Gastrocnemius medialis (tissue), 4 donors: ENCODE measurements around the gene ITGB2. TPM values are rescaled to one million over a fixed set of nuclear protein-coding genes. Genes with fewer than 3 reads are reported as not detected.

ENCODE experiments used
- ATAC-seq, 2 donors: fragments of 150-250 bp; one replicate each; pipeline ENCODE4 v1.9.1; 2016
- DNase-seq, 2 donors: peaks; one replicate each; pipeline ENCODE4 v3.0.0-alpha.2; 2019
- H3K27ac ChIP-seq, 4 donors: fragments of 200-600 bp; sonication (generic); 1 replicate in 1 of 4; 2 replicates in 3 of 4; pipeline ENCODE4 v1.5.1; 2016 to 2018; ENCODE audit warnings: mild to moderate bottlenecking in 2 of 4, moderate library complexity in 1 of 4
- H3K27me3 ChIP-seq, 3 donors: fragments of 200-600 bp; sonication (generic) in 2 of 3; 1 replicate in 1 of 3; 2 replicates in 2 of 3; pipeline versions ENCODE4 v1.5.1 to v1.6.0; 2016 to 2019; ENCODE audit warnings: mild to moderate bottlenecking in 1 of 3, moderate library complexity in 1 of 3
- H3K36me3 ChIP-seq, 2 donors: fragments of 200-600 bp; sonication (generic) in 1 of 2; one replicate each; pipeline ENCODE4 v1.5.1; 2017 to 2018
- H3K4me1 ChIP-seq, 2 donors: fragments of 200-600 bp; sonication (generic) in 1 of 2; one replicate each; pipeline ENCODE4 v1.5.1; 2016 to 2017; ENCODE audit warnings: mild to moderate bottlenecking in 2 of 2
- H3K4me3 ChIP-seq, 4 donors: fragments of 200-600 bp; sonication (generic) in 3 of 4; 1 replicate in 1 of 4; 2 replicates in 3 of 4; pipeline ENCODE4 v1.5.1; 2016 to 2019; ENCODE audit warnings: mild to moderate bottlenecking in 2 of 4
- H3K9me3 ChIP-seq, 3 donors: fragments of 200-600 bp; sonication (generic) in 2 of 3; 1 replicate in 1 of 3; 2 replicates in 2 of 3; pipeline ENCODE4 v1.5.1; 2016 to 2019
- POLR2A ChIP-seq, 2 donors: fragments of 450-650 bp; IDR thresholded peaks; one replicate each; pipeline ENCODE4 v1.6.1; 2017; ENCODE audit warnings: antibody characterized with exemption in 2 of 2, mild to moderate bottlenecking in 2 of 2, moderate library complexity in 2 of 2
- in situ Hi-C, 4 donors: fragments of 200-750 bp; cut with MboI; loops; one replicate each; pipeline versions ENCODE4 v1.15.0 to v1.8.0; 2017; ENCODE audit warnings: low sequenced_read_pairs in 4 of 4
- intact Hi-C: fragments of 100-400 bp; cut with DNase I; formaldehyde crosslinking; loops from one replicate; pipeline ENCODE4 v1.15.1; 2023; ENCODE audit warnings: low total_unique reads
- total RNA-seq, 4 donors: library from RNA; depleted of rRNA; stranded (reverse); fragments of >200 nt; gene quantifications; one replicate each; pipeline versions ENCODE4 v1.1.0 to v1.2.3, GENCODE V29; 2016
- TF ChIP-seq, protein P1 (sequence below), 5 experiments: fragments of 450-650 bp in 3 of 5; fragments of 200-600 bp in 2 of 5; sonication (generic) in 2 of 5; IDR thresholded peaks in 4 of 5; conservative IDR thresholded peaks in 1 of 5; 1 replicate in 4 of 5; 2 replicates in 1 of 5; pipeline ENCODE4 v1.5.1; 2016 to 2019; ENCODE audit warnings: antibody characterized with exemption in 5 of 5, mild to moderate bottlenecking in 3 of 5, moderate library complexity in 3 of 5

The ITGB2 gene
- total RNA-seq, 4 donors from 2014 or later = 10.9 to 41.7 (median 27.4) TPM

DNA sequence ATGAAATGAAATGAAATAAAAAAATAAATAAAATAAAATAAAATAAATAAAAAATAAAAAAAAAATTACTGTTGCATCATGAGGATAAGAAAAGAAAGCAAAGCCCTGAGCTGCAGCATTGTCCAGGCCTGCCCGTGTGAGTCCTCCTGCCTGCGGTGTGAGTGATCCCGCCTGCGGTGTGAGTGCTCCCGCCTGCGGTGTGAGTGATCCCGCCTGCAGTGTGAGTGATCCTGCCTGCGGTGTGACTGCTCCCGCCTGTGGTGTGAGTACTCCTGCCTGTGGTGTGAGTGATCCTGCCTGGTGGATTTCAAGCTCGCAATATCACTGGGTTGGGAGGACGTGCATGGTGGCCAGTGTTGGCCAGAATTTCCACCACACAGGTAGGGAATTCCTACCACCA is 24.8 kb downstream of the ITGB2 start:
- TF ChIP-seq POLR2A (IDR thresholded peaks at IDR 0.05) = no peak
- TF ChIP-seq, protein P1, sequence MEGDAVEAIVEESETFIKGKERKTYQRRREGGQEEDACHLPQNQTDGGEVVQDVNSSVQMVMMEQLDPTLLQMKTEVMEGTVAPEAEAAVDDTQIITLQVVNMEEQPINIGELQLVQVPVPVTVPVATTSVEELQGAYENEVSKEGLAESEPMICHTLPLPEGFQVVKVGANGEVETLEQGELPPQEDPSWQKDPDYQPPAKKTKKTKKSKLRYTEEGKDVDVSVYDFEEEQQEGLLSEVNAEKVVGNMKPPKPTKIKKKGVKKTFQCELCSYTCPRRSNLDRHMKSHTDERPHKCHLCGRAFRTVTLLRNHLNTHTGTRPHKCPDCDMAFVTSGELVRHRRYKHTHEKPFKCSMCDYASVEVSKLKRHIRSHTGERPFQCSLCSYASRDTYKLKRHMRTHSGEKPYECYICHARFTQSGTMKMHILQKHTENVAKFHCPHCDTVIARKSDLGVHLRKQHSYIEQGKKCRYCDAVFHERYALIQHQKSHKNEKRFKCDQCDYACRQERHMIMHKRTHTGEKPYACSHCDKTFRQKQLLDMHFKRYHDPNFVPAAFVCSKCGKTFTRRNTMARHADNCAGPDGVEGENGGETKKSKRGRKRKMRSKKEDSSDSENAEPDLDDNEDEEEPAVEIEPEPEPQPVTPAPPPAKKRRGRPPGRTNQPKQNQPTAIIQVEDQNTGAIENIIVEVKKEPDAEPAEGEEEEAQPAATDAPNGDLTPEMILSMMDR (IDR thresholded peaks at IDR 0.05 in 4 of 5, conservative IDR thresholded peaks at IDR 0.05 in 1 of 5) = no peak
- H3K36me3 ChIP-seq = no peaks in the 10 kb centered on the region
- no peak overlapping the region for H3K4me3 ChIP-seq
- no peaks in the 10 kb centered on the region for H3K4me1 ChIP-seq
- DNase-seq (no peak), ATAC-seq (no peak)
- no peak overlapping the region for H3K27ac ChIP-seq
- intact Hi-C loops = no loop called here
- no peaks in the 10 kb centered on the region for H3K9me3 ChIP-seq
- H3K27me3 ChIP-seq = peaks cover 0 to 11% (median 2%) of the 10 kb centered on the region in 3 donors
- in situ Hi-C loops = no loop called here

DNA sequence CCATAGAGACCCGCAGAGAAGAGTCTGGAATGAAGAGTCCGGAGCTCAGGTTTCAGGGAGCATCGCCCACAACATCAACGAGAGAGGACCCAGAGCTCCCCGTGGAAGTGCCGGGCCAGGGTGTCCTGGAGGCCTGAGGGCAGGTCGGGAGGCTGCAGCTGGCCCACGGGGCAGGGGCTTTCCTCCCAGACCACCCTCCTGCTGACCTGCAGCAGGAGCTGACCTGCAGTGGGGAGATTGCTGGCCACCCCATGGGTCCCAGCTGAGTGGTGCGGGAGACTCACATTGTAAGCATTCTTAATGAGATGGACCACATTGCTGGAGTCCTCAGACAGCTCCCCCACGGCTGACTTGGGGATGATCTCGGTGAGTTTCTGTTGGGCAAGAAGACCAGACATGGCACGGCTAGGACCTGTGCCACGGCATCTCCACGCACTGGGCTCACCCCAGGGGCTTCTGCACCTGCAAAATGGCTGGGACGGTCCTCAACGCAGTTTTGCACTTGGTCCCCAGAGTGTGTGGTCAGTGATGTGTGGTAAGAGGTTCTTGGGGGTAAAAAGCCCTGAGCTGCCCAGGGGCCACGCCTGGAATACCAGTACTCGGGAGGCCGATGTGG is 25.9 kb downstream of the ITGB2 start:
- intact Hi-C loops (no loop called here), in situ Hi-C loops (no loop called here)
- no peak for TF ChIP-seq POLR2A (IDR thresholded peaks at IDR 0.05)
- TF ChIP-seq, protein P1 (IDR thresholded peaks at IDR 0.05 in 4 of 5, conservative IDR thresholded peaks at IDR 0.05 in 1 of 5) = no peak
- Histone ChIP-seq H3K9me3 (no peaks in the 10 kb centered on the region), H3K4me1 (no peaks in the 10 kb centered on the region), H3K27me3 (peaks cover 0 to 11% (median 2%) of the 10 kb centered on the region in 3 donors), H3K27ac (no peak overlapping the region), H3K4me3 (no peak overlapping the region), H3K36me3 (no peaks in the 10 kb centered on the region)
- no peak for DNase-seq
- ATAC-seq = no peak

DNA sequence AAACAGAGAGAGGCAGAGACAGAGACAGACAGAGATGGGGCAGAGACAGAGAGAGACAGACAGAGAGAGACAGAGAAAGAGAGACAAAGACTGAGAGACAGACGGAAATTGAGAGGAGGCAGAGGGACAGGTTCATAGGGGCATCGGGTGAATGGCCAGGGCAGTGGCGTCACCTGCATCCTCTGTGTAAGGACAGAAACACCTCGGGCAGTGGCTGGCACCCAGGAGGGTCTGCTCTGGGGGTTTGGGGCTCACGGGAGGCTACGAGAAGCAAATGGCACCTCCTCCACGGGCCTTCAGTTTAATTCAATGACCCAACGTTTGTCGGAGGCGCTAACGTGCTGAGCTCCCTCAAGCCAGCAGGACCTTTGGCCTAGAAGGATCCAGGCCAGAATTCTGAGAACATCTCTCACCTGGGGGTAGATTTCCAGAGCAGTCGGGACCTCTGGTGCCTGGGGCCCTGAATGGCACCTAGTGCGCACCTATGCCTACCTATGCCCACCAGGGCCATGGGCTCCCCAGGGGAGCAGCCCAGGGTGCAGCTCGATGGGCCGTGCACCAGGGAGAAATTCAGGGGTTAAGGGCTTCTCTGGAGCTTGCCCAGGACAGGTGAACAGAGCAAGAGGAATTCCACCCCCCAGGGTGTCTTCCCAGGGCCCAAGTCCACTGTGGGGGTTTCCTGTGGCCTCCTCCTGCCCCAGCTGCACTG is 26.6 kb downstream of the ITGB2 start:
- no peaks in the 10 kb centered on the region for H3K36me3 ChIP-seq
- H3K4me1 ChIP-seq = no peaks in the 10 kb centered on the region
- H3K27me3 ChIP-seq = peaks cover 0 to 11% (median 2%) of the 10 kb centered on the region in 3 donors
- no peak overlapping the region for H3K4me3 ChIP-seq
- in situ Hi-C loops = no loop called here
- no peak for TF ChIP-seq POLR2A (IDR thresholded peaks at IDR 0.05)
- TF ChIP-seq, protein P1 (IDR thresholded peaks at IDR 0.05 in 4 of 5, conservative IDR thresholded peaks at IDR 0.05 in 1 of 5) = no peak
- intact Hi-C loops = loop anchor here (2.0 kb wide), 2 partner anchors 39 to 243 kb away; no protein-coding TSS in a partner anchor
- no peaks in the 10 kb centered on the region for H3K9me3 ChIP-seq
- H3K27ac ChIP-seq = no peak overlapping the region
- DNase-seq (no peak), ATAC-seq (no peak)

DNA sequence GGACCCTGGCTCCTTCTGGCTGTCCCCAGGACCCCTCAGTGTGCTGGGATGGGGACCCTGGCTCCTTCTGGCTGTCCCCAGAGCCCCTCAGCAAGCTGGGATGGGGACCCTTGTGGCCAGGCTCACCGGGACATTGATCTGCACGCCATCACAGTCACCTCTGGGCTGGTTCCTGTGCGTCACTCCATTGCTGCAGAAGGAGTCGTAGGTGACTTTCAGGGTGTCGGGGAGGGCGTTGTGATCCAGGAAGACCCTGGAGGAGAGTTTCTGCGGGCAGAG is 27.5 kb downstream of the ITGB2 start:
- no peak for ATAC-seq
- intact Hi-C loops (loop anchor here (2.0 kb wide), 2 partner anchors 40 to 244 kb away; no protein-coding TSS in a partner anchor), in situ Hi-C loops (no loop called here)
- Histone ChIP-seq H3K36me3 (no peaks in the 10 kb centered on the region), H3K9me3 (no peaks in the 10 kb centered on the region), H3K27me3 (peaks cover 0 to 11% (median 2%) of the 10 kb centered on the region in 3 donors), H3K4me1 (no peaks in the 10 kb centered on the region), H3K4me3 (no peak overlapping the region), H3K27ac (no peak overlapping the region)
- DNase-seq = no peak
- TF ChIP-seq, protein P1 (IDR thresholded peaks at IDR 0.05 in 4 of 5, conservative IDR thresholded peaks at IDR 0.05 in 1 of 5) = no peak
- no peak for TF ChIP-seq POLR2A (IDR thresholded peaks at IDR 0.05)
